ENCODE measurements around the gene NUAK1. TPM values are rescaled to one million over a fixed set of nuclear protein-coding genes. Genes with fewer than 3 reads are reported as not detected.

The NUAK1 gene
- total RNA-seq, 6 donors from 2014 or later: 7.1 to 28.7 (median 10.9) TPM

- H3K4me1 ChIP-seq: no peaks in the 10 kb centered on the region
- DNase-seq: no peak
- no peak for ATAC-seq (ENCODE audit: low FRiP score in 2 of 2)
- TF ChIP-seq CTCF (IDR thresholded peaks at IDR 0.05) (no peak), POLR2A (IDR thresholded peaks at IDR 0.05) (no peak), EP300 (IDR thresholded peaks at IDR 0.05) (no peak), POLR2AphosphoS5 (IDR thresholded peaks at IDR 0.05) (no peak)
- 97 to 100% methylated on average over 2 to 3 of the region's 3 CpGs for WGBS, 2 donors
- no peaks in the 10 kb centered on the region for H3K9me3 ChIP-seq
- H3K4me3 ChIP-seq: no peak overlapping the region
- H3K36me3 ChIP-seq: no peaks in the 10 kb centered on the region
- no peak overlapping the region for H3K27ac ChIP-seq
- H3K27me3 ChIP-seq: no peaks in the 10 kb centered on the region
Observed at GRCh38 chr12:106163712-106164111, 25.0 kb upstream of the NUAK1 start.

- DNase-seq (no peak), ATAC-seq (ENCODE audit: low FRiP score in 2 of 2) (no peak)
- H3K4me1 ChIP-seq: no peaks in the 10 kb centered on the region
- no peak overlapping the region for H3K4me3 ChIP-seq
- H3K36me3 ChIP-seq: no peaks in the 10 kb centered on the region
- no peak overlapping the region for H3K27ac ChIP-seq
- no peaks in the 10 kb centered on the region for H3K9me3 ChIP-seq
- 86 to 90% methylated on average over 2 of the region's 2 CpGs for WGBS, 2 donors
- TF ChIP-seq POLR2AphosphoS5 (IDR thresholded peaks at IDR 0.05) (no peak), POLR2A (IDR thresholded peaks at IDR 0.05) (no peak), EP300 (IDR thresholded peaks at IDR 0.05) (no peak), CTCF (IDR thresholded peaks at IDR 0.05) (no peak)
- no peaks in the 10 kb centered on the region for H3K27me3 ChIP-seq
Observed at GRCh38 chr12:106161491-106161890, 22.7 kb upstream of the NUAK1 start.

- Histone ChIP-seq H3K4me1 (no peaks in the 10 kb centered on the region), H3K9me3 (no peaks in the 10 kb centered on the region), H3K36me3 (no peaks in the 10 kb centered on the region), H3K27me3 (no peaks in the 10 kb centered on the region), H3K27ac (no peak overlapping the region), H3K4me3 (no peak overlapping the region)
- no peak for DNase-seq
- no peak for ATAC-seq (ENCODE audit: low FRiP score in 2 of 2)
- WGBS, 2 donors: 92% methylated on average over 1 of the region's 1 CpG; no CpG with 5 or more reads in 1 of the 2 donors
- no peak for TF ChIP-seq CTCF (IDR thresholded peaks at IDR 0.05)
- no peak for TF ChIP-seq EP300 (IDR thresholded peaks at IDR 0.05)
- no peak for TF ChIP-seq POLR2AphosphoS5 (IDR thresholded peaks at IDR 0.05)
- TF ChIP-seq POLR2A (IDR thresholded peaks at IDR 0.05): no peak
Observed at GRCh38 chr12:106160915-106161314, 22.2 kb upstream of the NUAK1 start.

GRCh38 chr12:106157802-106158201 lies 19.0 kb upstream of the NUAK1 start:
- H3K27me3 ChIP-seq: no peaks in the 10 kb centered on the region
- no peak for DNase-seq
- no peak for TF ChIP-seq CTCF (IDR thresholded peaks at IDR 0.05)
- no peak for TF ChIP-seq POLR2AphosphoS5 (IDR thresholded peaks at IDR 0.05)
- no peak for TF ChIP-seq POLR2A (IDR thresholded peaks at IDR 0.05)
- no peak for TF ChIP-seq EP300 (IDR thresholded peaks at IDR 0.05)
- WGBS, 2 donors: 94 to 99% methylated on average over 2 of the region's 2 CpGs
- no peaks in the 10 kb centered on the region for H3K4me1 ChIP-seq
- no peaks in the 10 kb centered on the region for H3K9me3 ChIP-seq
- no peak for ATAC-seq (ENCODE audit: low FRiP score in 2 of 2)
- H3K4me3 ChIP-seq: no peak overlapping the region
- no peaks in the 10 kb centered on the region for H3K36me3 ChIP-seq
- H3K27ac ChIP-seq: no peak overlapping the region

GRCh38 chr12:106154751-106155273 lies 16.1 kb upstream of the NUAK1 start:
- Histone ChIP-seq H3K4me1 (no peaks in the 10 kb centered on the region), H3K27ac (no peak overlapping the region), H3K27me3 (no peaks in the 10 kb centered on the region), H3K9me3 (no peaks in the 10 kb centered on the region), H3K36me3 (no peaks in the 10 kb centered on the region), H3K4me3 (no peak overlapping the region)
- no peak for ATAC-seq (ENCODE audit: low FRiP score in 2 of 2)
- no peak for TF ChIP-seq CTCF (IDR thresholded peaks at IDR 0.05)
- TF ChIP-seq POLR2A (IDR thresholded peaks at IDR 0.05): no peak
- no peak for TF ChIP-seq EP300 (IDR thresholded peaks at IDR 0.05)
- TF ChIP-seq POLR2AphosphoS5 (IDR thresholded peaks at IDR 0.05): no peak
- DNase-seq: no peak
- 66 to 77% methylated on average over 3 of the region's 3 CpGs for WGBS, 2 donors
